Measurements from ENCODE around the gene SMCHD1. TPM values are rescaled to one million over a fixed set of nuclear protein-coding genes. Genes with fewer than 3 reads are reported as not detected.

SMCHD1 gene
- total RNA-seq, 1 donor from 2014 or later, result 100 TPM

DNA sequence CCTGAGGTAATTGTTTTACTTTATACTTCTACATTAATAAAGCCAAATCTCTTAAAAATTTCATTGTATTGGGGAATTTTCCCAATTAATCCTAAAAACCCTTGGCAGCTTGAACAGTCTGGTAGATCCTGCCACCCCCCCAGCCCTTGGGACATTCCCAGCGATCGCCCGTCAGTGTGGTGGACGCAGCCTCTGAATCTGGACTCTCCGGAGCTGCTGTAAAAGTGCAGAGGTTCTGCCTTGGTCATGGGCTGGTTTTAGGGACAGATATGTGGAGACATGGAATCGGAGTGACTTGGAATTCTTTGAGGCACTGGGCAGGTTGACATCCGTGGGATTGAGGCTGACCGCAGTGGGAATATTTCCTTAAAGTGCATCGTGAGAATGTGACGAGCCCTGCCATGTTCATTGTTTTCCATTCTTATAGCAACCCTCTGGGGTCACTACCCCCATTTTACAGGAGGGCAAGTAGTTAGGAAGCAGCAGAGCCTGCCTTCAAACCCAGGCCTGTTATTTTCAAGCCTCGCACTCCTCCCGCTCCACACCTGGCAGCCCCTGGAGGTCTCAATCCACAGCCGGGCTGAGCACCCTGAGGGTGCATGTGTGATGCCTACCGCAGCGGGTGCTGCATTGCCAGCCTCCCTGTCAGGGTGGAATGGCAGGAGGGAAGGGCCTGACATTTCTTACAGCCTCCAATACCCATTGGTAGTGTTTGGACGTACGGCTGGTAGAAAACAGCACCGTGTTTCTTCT is 197.8 kb downstream of the SMCHD1 start:
- Mint-ChIP-seq H3K36me3 (ENCODE audit: low read depth) (peaks cover 51% of the 10 kb centered on the region), H3K27me3 (ENCODE audit: low read depth) (no peaks in the 10 kb centered on the region), H3K9me3 (no peaks in the 10 kb centered on the region), H3K4me3 (ENCODE audit: low read depth) (no peak overlapping the region), H3K27ac (no peak overlapping the region), H3K4me1 (ENCODE audit: low read depth) (peaks cover 52% of the 10 kb centered on the region)
- DNase-seq (ENCODE audit: low spot score), result no peak
- intact Hi-C loops (cut with micrococcal nuclease), result no loop called here

DNA sequence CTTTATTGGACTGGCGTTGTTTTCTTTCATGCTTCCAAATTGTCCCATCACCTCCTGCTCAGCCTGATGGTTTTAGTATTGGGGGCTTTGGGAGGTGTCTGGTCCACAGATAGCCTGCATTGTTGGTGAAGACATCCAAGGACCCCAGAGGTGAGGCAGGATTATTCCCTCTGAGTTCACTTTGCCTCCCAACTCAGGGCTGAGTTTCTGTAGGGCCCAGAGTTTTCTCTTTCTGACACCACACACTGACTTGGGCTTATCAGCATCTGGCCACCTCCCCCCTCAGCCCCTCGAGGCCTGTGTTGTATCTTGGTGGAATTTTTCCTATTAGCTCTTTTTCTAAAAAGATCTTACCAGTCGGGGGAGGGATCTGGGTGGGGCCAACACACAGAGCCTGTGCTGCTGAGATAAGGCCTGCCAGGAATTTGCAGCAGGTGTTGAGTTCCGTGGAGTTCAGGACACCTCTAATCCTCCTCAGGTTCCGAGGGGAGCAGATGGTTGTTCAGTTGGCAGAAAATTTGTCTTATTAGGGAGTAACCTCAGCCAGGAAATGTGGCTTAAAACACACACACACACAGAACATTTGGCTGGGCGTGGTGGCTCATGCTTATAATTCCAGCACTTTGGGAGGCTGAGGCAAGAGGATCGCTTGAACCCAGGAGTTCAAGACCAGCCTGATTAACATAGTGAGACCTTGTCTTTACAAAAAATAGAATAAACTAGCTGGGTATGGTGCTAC is 198.6 kb downstream of the SMCHD1 start:
- H3K27me3 Mint-ChIP-seq (ENCODE audit: low read depth), result no peaks in the 10 kb centered on the region

More for the DNA sequence above, 198.6 kb downstream of the SMCHD1 start:
- H3K36me3 Mint-ChIP-seq (ENCODE audit: low read depth), result peaks cover 51% of the 10 kb centered on the region
- no peak for DNase-seq (ENCODE audit: low spot score)
- H3K9me3 Mint-ChIP-seq, result peaks cover under 1% of the 10 kb centered on the region
- peaks cover 44% of the 10 kb centered on the region for H3K4me1 Mint-ChIP-seq (ENCODE audit: low read depth)
- H3K27ac Mint-ChIP-seq, result peak overlapping the region; percentile 27
- no peak overlapping the region for H3K4me3 Mint-ChIP-seq (ENCODE audit: low read depth)
- intact Hi-C loops (cut with micrococcal nuclease), result no loop called here

Other genes with a start within 250 kb of the SMCHD1 start
- 17.8 and 18.3 TPM in 2 replicates for gene METTL4, start 84.2 kb upstream of the SMCHD1 start, total RNA-seq
- 41.5 and 43.0 TPM in 2 replicates for gene NDC80, start 84.2 kb upstream of the SMCHD1 start, total RNA-seq
- gene EMILIN2, start 191.3 kb downstream of the SMCHD1 start, total RNA-seq, result 53.4 and 53.5 TPM in 2 replicates